GM19467 (cell line): ENCODE results near the gene ZNF335.
"Not testable (repeated sequence)": the region's sequence is repeated elsewhere in the genome, so short reads cannot be mapped to it uniquely, and the experiment has no call there.

Source experiments
- ATAC-seq: cut with Tn5 transposase; IDR thresholded peaks from one replicate; pipeline ENCODE4 v1.9.1; 2021; ENCODE audit warnings: mild to moderate bottlenecking, moderate library complexity; ENCODE audit not compliant: unreplicated experiment

Gene ZNF335

GRCh38 chr20:45911486-45912343 lies 60.3 kb downstream of the ZNF335 start, which contains the start of gene PLTP:
PLTP (minus strand) TSS chr20:45912155; CDS start chr20:45911452, 703 bp downstream.
- no peak for ATAC-seq

- peak; percentile 83 for ATAC-seq
These were observed 61.1 kb downstream of the ZNF335 start for GRCh38 chr20:45910670-45911485.

GRCh38 chr20:45909817-45910669 lies 62.0 kb downstream of the ZNF335 start:
- ATAC-seq: no peak

GRCh38 chr20:45909336-45909808 lies 62.6 kb downstream of the ZNF335 start:
- no peak for ATAC-seq

GRCh38 chr20:45908084-45908483 lies 63.9 kb downstream of the ZNF335 start:
- ATAC-seq: no peak

GRCh38 chr20:45907219-45907948 lies 64.6 kb downstream of the ZNF335 start:
- ATAC-seq: no peak

- ATAC-seq: no peak
These were observed 66.4 kb downstream of the ZNF335 start for GRCh38 chr20:45905505-45906079.

- ATAC-seq: no peak
These were observed 67.2 kb downstream of the ZNF335 start for GRCh38 chr20:45904583-45905504.

GRCh38 chr20:45902199-45902701 lies 69.8 kb downstream of the ZNF335 start:
- ATAC-seq: no peak

- ATAC-seq: not testable (repeated sequence)
These were observed 70.7 kb downstream of the ZNF335 start for GRCh38 chr20:45901332-45901731.

- no peak for ATAC-seq
These were observed 72.8 kb downstream of the ZNF335 start for GRCh38 chr20:45899046-45899835.
